ENCODE data around the gene ARMC8. TPM values are rescaled to one million over a fixed set of nuclear protein-coding genes. Genes with fewer than 3 reads are reported as not detected.

The ARMC8 gene
- polyA plus RNA-seq, 4 donors, result 40.7 to 61.0 (median 47.7) TPM

- no peak for DNase-seq (ENCODE audit: low read depth in 4 of 4, low spot score in 3 of 4)
Measured at GRCh38 chr3:138338244-138338643, 151.1 kb downstream of the ARMC8 start.

- no peak for DNase-seq (ENCODE audit: low read depth in 4 of 4, low spot score in 3 of 4)
Measured at GRCh38 chr3:138338811-138339210, 151.7 kb downstream of the ARMC8 start.

GRCh38 chr3:138340511-138340910 is 153.4 kb downstream of the ARMC8 start:
- no peak for DNase-seq (ENCODE audit: low read depth in 4 of 4, low spot score in 3 of 4)

GRCh38 chr3:138344754-138345153 is 157.7 kb downstream of the ARMC8 start:
- DNase-seq (ENCODE audit: low read depth in 4 of 4, low spot score in 3 of 4), result no peak

Other genes with a start within 250 kb of the ARMC8 start
- 1 to 10 TPM in 3 of 4 donors, under 1 TPM in 1; 0.67 to 2.2 (median 1.9) TPM for gene CLDN18, start 177.1 kb upstream of the ARMC8 start, polyA plus RNA-seq (ENCODE audit: insufficient read length in 4 of 4)
- gene DZIP1L, start 71.7 kb upstream of the ARMC8 start, polyA plus RNA-seq (ENCODE audit: insufficient read length in 4 of 4), result 10 to 100 TPM in 3 of 4 donors, 1 to 10 TPM in 1; 9.6 to 22.9 (median 14.8) TPM
- 1 to 10 TPM in 2 of 4 donors, under 1 TPM in 2; 0.12 to 3.5 (median 1.1) TPM for gene A4GNT, start 54.9 kb upstream of the ARMC8 start, polyA plus RNA-seq (ENCODE audit: insufficient read length in 4 of 4)
- 10 to 100 TPM; 15.9 to 22.7 (median 21.2) TPM for gene DBR1, start 12.4 kb upstream of the ARMC8 start, polyA plus RNA-seq (ENCODE audit: insufficient read length in 4 of 4)
- gene NME9, start 142.6 kb downstream of the ARMC8 start, polyA plus RNA-seq (ENCODE audit: insufficient read length in 4 of 4), result 1 to 10 TPM in 3 of 4 donors, under 1 TPM in 1; 0.72 to 4.0 (median 2.3) TPM
- gene MRAS, start 161.3 kb downstream of the ARMC8 start, polyA plus RNA-seq (ENCODE audit: insufficient read length in 4 of 4), result 10 to 100 TPM; 30.0 to 34.8 (median 31.7) TPM
- 1 to 10 TPM in 3 of 4 donors, under 1 TPM in 1; 0.50 to 1.9 (median 1.7) TPM for gene ESYT3, start 247.3 kb downstream of the ARMC8 start, polyA plus RNA-seq (ENCODE audit: insufficient read length in 4 of 4)

Measured in left renal pelvis (tissue), 4 donors.